Renal cortex interstitium (tissue), 11 donors: ENCODE data around the gene RERG. TPM values are rescaled to one million over a fixed set of nuclear protein-coding genes. Genes with fewer than 3 reads are reported as not detected.
"Not testable (repeated sequence)": the region's sequence is repeated elsewhere in the genome, so short reads cannot be mapped to it uniquely, and the experiment has no call there.

Source experiments
- DNase-seq, 11 donors: peaks; one replicate each; pipeline ENCODE4 v3.0.0-alpha.2; 2013; ENCODE audit warnings: low read depth in 9 of 11, low spot score in 4 of 11; ENCODE audit errors: extremely low read depth in 1 of 11
- polyA plus RNA-seq, 3 donors: library from polyadenylated mRNA; unstranded; fragments of 120-200 nt; gene quantifications; one replicate each; pipeline ENCODE4 v1.2.1, GENCODE V29; 2013; ENCODE audit not compliant: insufficient read length in 3 of 3

RERG gene
- polyA plus RNA-seq, 3 donors, result 31.8 to 44.5 (median 35.9) TPM

DNA sequence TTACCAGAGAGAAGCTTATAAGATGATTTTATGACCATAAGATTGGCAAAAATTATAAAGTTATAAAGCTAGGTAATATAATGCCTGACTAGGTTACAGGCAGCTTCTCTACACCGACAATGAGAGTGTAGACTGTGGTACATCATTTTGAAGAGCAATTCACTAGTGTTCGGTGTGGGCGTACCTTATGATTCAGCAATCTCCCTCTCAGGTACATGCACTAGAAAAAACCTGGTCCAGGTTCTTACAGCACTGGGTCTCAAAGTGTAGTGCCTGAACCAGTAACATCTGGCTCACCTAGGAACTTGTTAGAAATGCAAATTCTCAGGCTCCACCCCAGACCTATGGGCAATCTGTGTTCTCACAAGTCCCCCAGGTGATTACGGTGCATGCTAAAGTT lies 106.7 kb downstream of the RERG start:
- no peak for DNase-seq

DNA sequence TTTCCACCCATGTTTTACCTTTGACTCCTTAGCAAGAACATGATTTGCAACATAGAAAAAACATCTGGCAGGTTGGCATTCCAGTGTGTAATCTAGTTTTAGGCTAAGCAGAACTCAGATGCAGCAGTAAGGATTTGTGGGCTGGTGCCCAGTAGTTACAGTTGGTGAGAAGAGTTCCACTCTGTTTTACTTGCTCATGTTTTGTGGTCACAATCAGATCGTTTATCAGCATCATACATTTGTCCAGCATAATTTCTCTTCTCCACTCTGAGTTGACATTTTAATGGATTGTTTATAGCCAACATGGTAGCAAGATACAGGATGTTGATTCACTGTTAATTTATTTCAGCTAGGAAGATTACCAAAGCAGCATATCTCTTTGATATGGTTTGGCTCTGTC lies 128.4 kb downstream of the RERG start:
- DNase-seq, result no peak

DNA sequence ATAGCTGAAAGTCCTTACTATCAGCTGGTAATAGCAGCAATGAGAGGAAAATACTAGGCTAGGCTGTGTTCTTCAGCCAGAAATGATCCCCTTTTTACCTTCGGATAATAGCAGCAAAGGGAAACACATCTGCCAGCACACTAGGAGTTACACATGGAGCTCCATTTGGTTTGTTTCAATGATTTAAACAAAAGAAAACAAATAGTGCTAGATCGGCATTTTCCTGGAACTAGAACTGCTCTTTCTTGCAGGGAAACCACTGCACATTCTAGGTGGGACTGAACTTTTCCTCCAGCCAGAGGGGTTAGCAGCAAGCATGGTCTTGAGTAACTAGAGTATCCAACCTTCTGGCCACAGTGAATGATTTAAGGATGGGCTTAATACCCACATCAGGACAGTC lies 130.8 kb downstream of the RERG start:
- DNase-seq, result no peak

DNA sequence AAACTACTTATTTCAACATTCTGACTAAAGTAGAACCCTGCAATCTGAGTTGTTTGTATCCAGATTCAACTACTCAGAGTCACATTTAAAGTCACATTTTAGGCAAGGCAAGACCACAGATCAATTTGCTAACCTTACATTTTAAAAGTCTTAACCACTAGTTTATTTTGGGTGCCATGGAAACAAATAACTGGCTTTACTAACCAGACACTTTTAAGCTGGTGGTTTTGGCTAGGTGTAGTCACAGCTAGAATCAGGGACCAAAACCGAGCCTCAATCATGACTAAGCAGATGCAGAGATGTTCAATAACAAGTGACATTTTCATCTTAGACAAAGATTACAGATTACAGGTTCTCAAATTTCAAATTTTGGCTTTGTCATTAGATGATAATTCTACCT lies 133.1 kb downstream of the RERG start:
- no peak for DNase-seq

DNA sequence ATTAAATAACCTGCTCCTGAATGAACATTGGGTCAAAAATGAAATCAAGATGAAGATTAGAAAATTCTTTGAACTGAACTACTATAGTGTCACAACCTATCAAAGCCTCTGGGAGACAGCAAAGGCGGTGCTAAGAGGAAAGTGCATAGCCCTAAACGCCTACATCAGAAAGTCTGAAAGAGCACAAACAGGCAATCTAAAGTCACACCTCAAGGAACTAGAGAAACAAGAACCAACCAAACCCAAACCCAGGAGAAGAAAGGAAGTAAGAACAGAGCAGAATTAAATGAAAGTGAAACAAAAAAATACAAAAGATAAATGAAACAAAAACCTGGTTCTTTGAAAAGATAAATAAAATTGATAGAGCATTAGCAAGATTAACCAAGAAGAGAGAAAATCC lies 143.5 kb downstream of the RERG start:
- not testable (repeated sequence) for DNase-seq

DNA sequence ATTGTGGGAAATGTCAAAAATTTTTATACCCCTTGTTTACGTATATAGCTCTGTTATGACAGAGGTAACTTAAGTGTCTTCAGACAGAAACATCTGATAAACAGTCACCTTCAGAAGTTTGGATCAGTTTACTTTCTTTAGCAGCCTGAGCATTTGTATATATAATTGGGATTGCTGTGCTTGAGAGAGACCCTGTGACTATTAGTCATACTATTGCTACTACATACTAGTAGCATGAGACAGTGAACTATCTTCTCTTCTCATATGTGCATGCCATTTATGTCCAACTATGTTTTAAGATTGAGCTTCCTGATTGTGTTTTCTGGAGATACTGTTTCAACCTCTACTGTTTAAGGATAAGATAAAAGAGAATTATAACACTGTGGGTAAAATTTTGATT lies 146.9 kb downstream of the RERG start:
- no peak for DNase-seq

DNA sequence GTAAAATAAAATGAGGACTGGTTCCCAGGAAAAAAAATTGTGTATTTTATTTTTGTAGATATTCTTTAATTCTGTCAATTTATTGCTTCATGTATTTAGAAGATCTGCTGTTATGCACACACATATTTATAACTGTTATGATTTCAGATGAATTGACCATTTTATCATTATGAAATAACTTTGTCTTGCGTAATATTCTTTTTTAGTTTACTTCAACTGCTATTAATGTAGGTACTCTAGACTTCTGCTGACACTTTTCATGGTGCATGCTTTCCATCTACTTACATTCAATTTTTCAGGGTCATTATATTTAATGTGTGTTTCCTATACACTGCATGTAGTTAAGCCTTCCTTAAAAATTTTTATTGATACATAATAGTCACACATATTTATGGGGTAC lies 162.1 kb downstream of the RERG start:
- DNase-seq, result no peak

Other genes starting within 250 kb of the RERG start
- gene PDE6H, start 248.4 kb downstream of the RERG start, polyA plus RNA-seq, result not detected
- 100 to 1,000 TPM; 186 to 231 (median 195) TPM for gene PTPRO, start 101.1 kb upstream of the RERG start, polyA plus RNA-seq